HepG2 (cell line): Measurements from ENCODE around the gene MARK2. TPM values are rescaled to one million over a fixed set of nuclear protein-coding genes. Genes with fewer than 3 reads are reported as not detected.

Source experiments
- ATAC-seq: fragments of 200-7000 bp; cut with Tn5 transposase; 3 replicates; pipeline ENCODE4 v1.9.1; 2020; ENCODE audit warnings: mild to moderate bottlenecking, moderate library complexity
- BruUV-seq: library from RNA; stranded (reverse); fragments of 400-500 nt; replicated peaks from 2 replicates; lab custom pipeline; 2021; lab: Mats Ljungman, UMichigan
- CTCF ChIA-PET: fragments of 300-600 bp; formaldehyde crosslinking; extraction: SDS; loops from one replicate; lab custom pipeline; 2021; ENCODE audit warnings: low total read pairs, inconsistent platforms, low intra/inter-chr PET ratio; lab: Yijun Ruan, JAX
- POLR2A ChIA-PET: fragments of 350-600 bp; sonication (Branson Sonifier 250); formaldehyde crosslinking; loops from one replicate; lab custom pipeline; 2020; ENCODE audit warnings: antibody characterized with exemption, inconsistent platforms; lab: Yijun Ruan, JAX
- DNase-seq: peaks from one replicate; pipeline ENCODE4 v3.0.0-alpha.2; 2015; ENCODE audit warnings: low spot score
- FAIRE-seq: peaks from 3 replicates; lab custom pipeline; 2011; peaks lifted over from hg19 to GRCh38; lab: Jason Lieb, UNC
- H2AFZ ChIP-seq: one replicate; pipeline ENCODE4 v1.6.1; 2011; ENCODE audit warnings: low read length, inconsistent platforms
- H3K27ac ChIP-seq: fragments of 300-600 bp; 3 replicates; pipeline ENCODE4 v1.8.0; 2011; ENCODE audit warnings: mixed run types, mild to moderate bottlenecking, mixed read lengths, low read length, inconsistent platforms; ENCODE audit not compliant: insufficient read depth; ENCODE audit errors: extremely low read length
- H3K27me3 ChIP-seq, 2 experiments: fragments of 200-600 bp in 1 of 2; 2 replicates in 1 of 2; 3 replicates in 1 of 2; pipeline versions ENCODE4 v1.6.0 to v1.8.0; 2011; ENCODE audit warnings: low read length in 2 of 2, mild to moderate bottlenecking in 2 of 2, moderate library complexity in 2 of 2, inconsistent platforms in 1 of 2; ENCODE audit not compliant: insufficient read depth in 2 of 2, control insufficient read depth in 1 of 2
- H3K36me3 ChIP-seq, 2 experiments: fragments of 200-600 bp in 1 of 2; replicated peaks in 1 of 2; 2 replicates in 1 of 2; 3 replicates in 1 of 2; pipeline versions ENCODE4 v1.5.1 to v1.8.0; 2011; ENCODE audit warnings: low read length in 2 of 2, inconsistent platforms in 1 of 2; ENCODE audit not compliant: insufficient read depth in 2 of 2, control insufficient read depth in 1 of 2
- H3K4me1 ChIP-seq: 2 replicates; pipeline ENCODE4 v1.5.1; 2012; ENCODE audit warnings: low read length, inconsistent platforms; ENCODE audit not compliant: insufficient read depth
- H3K4me2 ChIP-seq: 2 replicates; pipeline ENCODE4 v1.6.0; 2011; ENCODE audit warnings: low read depth, low read length, inconsistent platforms
- H3K4me3 ChIP-seq, 3 experiments: fragments of 200-600 bp in 1 of 3; sonication (generic), shearing (Covaris generic) in 1 of 3; replicated peaks in 1 of 3; 2 replicates each; pipeline ENCODE4 v1.5.1; 2011 to 2016; ENCODE audit warnings: low read length in 3 of 3, inconsistent platforms in 2 of 3, low read depth in 2 of 3, mild to moderate bottlenecking in 2 of 3, control low read depth in 1 of 3, mixed read lengths in 1 of 3; ENCODE audit not compliant: insufficient read depth in 1 of 3
- H3K79me2 ChIP-seq: one replicate; pipeline ENCODE4 v1.6.1; 2011; ENCODE audit warnings: low read length, inconsistent platforms; ENCODE audit not compliant: insufficient read depth
- H3K9ac ChIP-seq: 2 replicates; pipeline ENCODE4 v1.6.0; 2011; ENCODE audit warnings: mild to moderate bottlenecking, low read depth, low read length, inconsistent platforms; ENCODE audit not compliant: insufficient read depth
- H3K9me3 ChIP-seq: 2 replicates; pipeline ENCODE4 v1.5.1; 2012; ENCODE audit warnings: mild to moderate bottlenecking, low read length
- H4K20me1 ChIP-seq: 2 replicates; pipeline ENCODE4 v1.6.0; 2011; ENCODE audit warnings: inconsistent platforms, mild to moderate bottlenecking, low read length, moderate library complexity; ENCODE audit not compliant: insufficient read depth
- TARDBP ChIP-seq: sonication (generic); formaldehyde crosslinking; IDR thresholded peaks from 2 replicates; pipeline ENCODE4 v1.8.0; 2022; ENCODE audit warnings: mild to moderate bottlenecking, missing genetic modification reagents
- TEAD3 ChIP-seq: optimal IDR thresholded peaks from 2 replicates; pipeline ENCODE3; 2016; ENCODE audit warnings: borderline replicate concordance
- ZNF34 ChIP-seq: sonication (generic); formaldehyde crosslinking; IDR thresholded peaks from 2 replicates; pipeline ENCODE4 v1.4.0; 2020; ENCODE audit warnings: mild to moderate bottlenecking, missing genetic modification reagents, borderline replicate concordance
- ZNF678 ChIP-seq: sonication (generic); formaldehyde crosslinking; IDR thresholded peaks from 2 replicates; pipeline ENCODE4 v1.4.0; 2020; ENCODE audit warnings: mild to moderate bottlenecking, missing genetic modification reagents
- WGBS: methylation state at CpG from one replicate; pipeline ENCODE4 v1.1.6; 2017; ENCODE audit warnings: low lambda C conversion rate; 5-methylcytosine and 5-hydroxymethylcytosine counted together
- in situ Hi-C: cut with HindIII; loops from 2 replicates; pipeline ENCODE4 v1.10.0; 2017; ENCODE audit warnings: low pct_unique_long_range_greater_than_20kb; ENCODE audit not compliant: extremely low pct_ligation_motif_present
- intact Hi-C: fragments of 100-400 bp; cut with micrococcal nuclease; formaldehyde crosslinking; loops from one replicate; pipeline ENCODE4 v1.10.0; 2022; ENCODE audit not compliant: unreplicated experiment
- polyA plus RNA-seq, 8 experiments: library from polyadenylated mRNA; depleted of rRNA in 3 of 8; stranded (reverse) in 7 of 8; unstranded in 1 of 8; fragments of >200 nt; fragmentation: Illumina TruSeq in 4 of 8; extraction: Trizol in 4 of 8; gene quantifications; 2 replicates each; pipeline versions ENCODE4 v1.2.1 to v1.2.3, GENCODE V29; 2011 to 2016; ENCODE audit warnings: low read depth in 4 of 8, missing spikeins in 1 of 8, mixed read lengths in 1 of 8; ENCODE audit not compliant: insufficient read depth in 1 of 8
- total RNA-seq, 5 experiments: library from RNA; depleted of rRNA; stranded (reverse); fragments of >200 nt; fragmentation: Illumina TruSeq; extraction: Trizol; gene quantifications; 2 replicates each; pipeline ENCODE4 v1.2.3, GENCODE V29; 2016; ENCODE audit warnings: low read depth in 1 of 5
- TF ChIP-seq, protein P1 (sequence below): sonication (generic); formaldehyde crosslinking; IDR thresholded peaks from 2 replicates; pipeline ENCODE4 v1.4.0; 2020; ENCODE audit warnings: mild to moderate bottlenecking, missing genetic modification reagents, borderline replicate concordance
- TF ChIP-seq, protein P2 (sequence below): sonication (generic); formaldehyde crosslinking; IDR thresholded peaks from 2 replicates; pipeline ENCODE4 v1.8.0; 2022; ENCODE audit warnings: missing genetic modification reagents, mild to moderate bottlenecking, moderate library complexity, borderline replicate concordance
- TF ChIP-seq, protein P3 (sequence below): sonication (generic); formaldehyde crosslinking; IDR thresholded peaks from 2 replicates; pipeline ENCODE4 v1.5.0; 2020; ENCODE audit warnings: mild to moderate bottlenecking, missing genetic modification reagents

MARK2 gene
- total and polyA plus RNA-seq, 2 of the 13 experiments (the other 11 are each of a cell fraction or from before 2014, with no cell fraction given) = 13.5 to 13.9 TPM

DNA sequence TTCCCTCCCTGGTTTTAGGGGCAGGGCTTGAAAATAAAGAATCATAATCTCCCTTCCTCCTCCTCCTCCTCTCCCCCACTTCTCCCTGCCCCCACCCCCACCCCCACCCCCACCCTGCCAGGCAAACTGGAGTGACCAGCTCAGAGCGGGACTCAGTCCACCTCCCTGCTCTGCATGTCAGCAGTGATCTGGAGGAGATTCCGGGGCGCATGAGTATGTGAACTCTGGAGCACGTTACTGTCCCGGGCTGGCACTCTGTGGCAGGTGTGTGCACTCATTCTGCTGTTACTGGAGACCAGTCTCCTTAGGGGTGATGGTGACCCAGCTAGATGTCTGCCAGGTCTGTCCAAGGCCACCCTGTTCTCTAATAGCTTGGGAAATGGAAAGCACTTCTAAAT is 33.9 kb downstream of the MARK2 start:
- intact Hi-C loops = loop anchor here (1.0 to 2.0 kb wide), 2 partner anchors 35 to 106 kb away; no protein-coding TSS in a partner anchor
- Histone ChIP-seq H3K9me3 (no peaks in the 10 kb centered on the region), H3K4me3 (no peak overlapping the region; a peak in 1 of 6 replicates), H3K9ac (peak overlapping the region; percentile 13; the same call in 1 of the 2 replicates), H3K36me3 (peaks cover 1 to 20% of the 10 kb centered on the region in 2 experiments; a peak in 4 of 5 replicates), H3K27me3 (no peaks in the 10 kb centered on the region), H2AFZ (no peak overlapping the region), H4K20me1 (no peaks in the 10 kb centered on the region), H3K79me2 (peaks cover 54% of the 10 kb centered on the region), H3K4me2 (peak overlapping the region; percentile 72; the same call in 1 of the 2 replicates), H3K4me1 (peaks cover 26% of the 10 kb centered on the region), H3K27ac (peak overlapping the region; percentile 64)
- 64% methylated on average over 5 of the region's 5 CpGs for WGBS
- FAIRE-seq (no peak), DNase-seq (no peak), ATAC-seq (peak; percentile 3; the same call in 1 of the 3 replicates)
- in situ Hi-C loops = no loop called here
- BruUV-seq = no TSS peak
- CTCF ChIA-PET = interaction anchor here (1.6 kb wide), 1 partner anchor 35 kb away, joined by 12 read pairs; no protein-coding TSS in a partner anchor
- POLR2A ChIA-PET = interaction anchor here (0.6 to 2.1 kb wide), 7 partner anchors 10 to 73 kb away, joined by 3 to 15 read pairs (median 5); partner anchors contain the start of genes MARK2 and RCOR2
- no peak for TF ChIP-seq TEAD3
- TF ChIP-seq, protein P1, sequence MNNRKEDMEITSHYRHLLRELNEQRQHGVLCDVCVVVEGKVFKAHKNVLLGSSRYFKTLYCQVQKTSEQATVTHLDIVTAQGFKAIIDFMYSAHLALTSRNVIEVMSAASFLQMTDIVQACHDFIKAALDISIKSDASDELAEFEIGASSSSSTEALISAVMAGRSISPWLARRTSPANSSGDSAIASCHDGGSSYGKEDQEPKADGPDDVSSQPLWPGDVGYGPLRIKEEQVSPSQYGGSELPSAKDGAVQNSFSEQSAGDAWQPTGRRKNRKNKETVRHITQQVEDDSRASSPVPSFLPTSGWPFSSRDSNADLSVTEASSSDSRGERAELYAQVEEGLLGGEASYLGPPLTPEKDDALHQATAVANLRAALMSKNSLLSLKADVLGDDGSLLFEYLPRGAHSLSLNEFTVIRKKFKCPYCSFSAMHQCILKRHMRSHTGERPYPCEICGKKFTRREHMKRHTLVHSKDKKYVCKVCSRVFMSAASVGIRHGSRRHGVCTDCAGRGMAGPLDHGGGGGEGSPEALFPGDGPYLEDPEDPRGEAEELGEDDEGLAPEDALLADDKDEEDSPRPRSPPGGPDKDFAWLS = no peak

DNA sequence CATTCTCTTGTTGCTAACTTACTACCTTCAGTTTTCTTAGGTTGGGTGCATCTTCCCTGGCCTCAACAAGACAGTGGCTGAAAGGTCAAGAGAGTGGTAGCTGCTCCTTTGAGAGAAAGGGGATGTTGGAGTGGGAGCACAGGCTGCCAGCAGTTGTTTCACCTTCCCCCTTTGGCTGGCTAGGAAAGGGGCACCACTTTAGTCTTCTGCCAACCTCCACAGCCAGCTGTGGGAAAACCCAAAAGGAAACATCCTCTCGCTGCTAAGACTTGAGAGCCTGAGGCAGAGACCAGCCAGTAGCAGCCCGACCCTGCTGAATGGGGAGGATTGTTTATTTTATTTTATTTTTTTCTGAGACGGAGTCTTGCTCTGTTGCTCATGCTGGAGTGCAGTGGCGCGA is 34.4 kb downstream of the MARK2 start:
- in situ Hi-C loops = no loop called here
- no TSS peak for BruUV-seq
- Histone ChIP-seq H3K4me3 (no peak overlapping the region), H3K9ac (no peak overlapping the region), H3K4me2 (no peak overlapping the region), H3K36me3 (peaks cover 1 to 20% of the 10 kb centered on the region in 2 experiments; a peak in 4 of 5 replicates), H3K79me2 (peaks cover 51% of the 10 kb centered on the region), H3K4me1 (peaks cover 26% of the 10 kb centered on the region), H3K27me3 (no peaks in the 10 kb centered on the region), H2AFZ (no peak overlapping the region), H3K27ac (no peak overlapping the region), H4K20me1 (no peaks in the 10 kb centered on the region), H3K9me3 (no peaks in the 10 kb centered on the region)
- FAIRE-seq (no peak), DNase-seq (no peak), ATAC-seq (no peak)
- intact Hi-C loops = loop anchor here (2.0 kb wide), 1 partner anchor 107 kb away; no protein-coding TSS in a partner anchor
- ChIA-PET CTCF (no interaction called here), POLR2A (interaction anchor here (1.2 to 2.1 kb wide), 3 partner anchors 10 to 47 kb away, joined by 4 to 15 read pairs (median 9); partner anchors contain the start of gene MARK2)
- WGBS = 99% methylated on average over 5 of the region's 5 CpGs
- TF ChIP-seq ZNF678 (no peak), TARDBP (CRISPR knock-in tag) (no peak), ZNF34 (no peak)
- TF ChIP-seq, protein P2, sequence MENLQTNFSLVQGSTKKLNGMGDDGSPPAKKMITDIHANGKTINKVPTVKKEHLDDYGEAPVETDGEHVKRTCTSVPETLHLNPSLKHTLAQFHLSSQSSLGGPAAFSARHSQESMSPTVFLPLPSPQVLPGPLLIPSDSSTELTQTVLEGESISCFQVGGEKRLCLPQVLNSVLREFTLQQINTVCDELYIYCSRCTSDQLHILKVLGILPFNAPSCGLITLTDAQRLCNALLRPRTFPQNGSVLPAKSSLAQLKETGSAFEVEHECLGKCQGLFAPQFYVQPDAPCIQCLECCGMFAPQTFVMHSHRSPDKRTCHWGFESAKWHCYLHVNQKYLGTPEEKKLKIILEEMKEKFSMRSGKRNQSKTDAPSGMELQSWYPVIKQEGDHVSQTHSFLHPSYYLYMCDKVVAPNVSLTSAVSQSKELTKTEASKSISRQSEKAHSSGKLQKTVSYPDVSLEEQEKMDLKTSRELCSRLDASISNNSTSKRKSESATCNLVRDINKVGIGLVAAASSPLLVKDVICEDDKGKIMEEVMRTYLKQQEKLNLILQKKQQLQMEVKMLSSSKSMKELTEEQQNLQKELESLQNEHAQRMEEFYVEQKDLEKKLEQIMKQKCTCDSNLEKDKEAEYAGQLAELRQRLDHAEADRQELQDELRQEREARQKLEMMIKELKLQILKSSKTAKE (CRISPR knock-in tag) = no peak
- TF ChIP-seq, protein P3, sequence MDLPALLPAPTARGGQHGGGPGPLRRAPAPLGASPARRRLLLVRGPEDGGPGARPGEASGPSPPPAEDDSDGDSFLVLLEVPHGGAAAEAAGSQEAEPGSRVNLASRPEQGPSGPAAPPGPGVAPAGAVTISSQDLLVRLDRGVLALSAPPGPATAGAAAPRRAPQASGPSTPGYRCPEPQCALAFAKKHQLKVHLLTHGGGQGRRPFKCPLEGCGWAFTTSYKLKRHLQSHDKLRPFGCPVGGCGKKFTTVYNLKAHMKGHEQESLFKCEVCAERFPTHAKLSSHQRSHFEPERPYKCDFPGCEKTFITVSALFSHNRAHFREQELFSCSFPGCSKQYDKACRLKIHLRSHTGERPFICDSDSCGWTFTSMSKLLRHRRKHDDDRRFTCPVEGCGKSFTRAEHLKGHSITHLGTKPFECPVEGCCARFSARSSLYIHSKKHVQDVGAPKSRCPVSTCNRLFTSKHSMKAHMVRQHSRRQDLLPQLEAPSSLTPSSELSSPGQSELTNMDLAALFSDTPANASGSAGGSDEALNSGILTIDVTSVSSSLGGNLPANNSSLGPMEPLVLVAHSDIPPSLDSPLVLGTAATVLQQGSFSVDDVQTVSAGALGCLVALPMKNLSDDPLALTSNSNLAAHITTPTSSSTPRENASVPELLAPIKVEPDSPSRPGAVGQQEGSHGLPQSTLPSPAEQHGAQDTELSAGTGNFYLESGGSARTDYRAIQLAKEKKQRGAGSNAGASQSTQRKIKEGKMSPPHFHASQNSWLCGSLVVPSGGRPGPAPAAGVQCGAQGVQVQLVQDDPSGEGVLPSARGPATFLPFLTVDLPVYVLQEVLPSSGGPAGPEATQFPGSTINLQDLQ = no peak
